Mesenchymal stem cell (in vitro differentiated cells and primary cell): ENCODE data around the gene YIPF5.

ENCODE experiments used
- DNase-seq: peaks from one replicate; pipeline ENCODE4 v3.0.0-alpha.2; 2013
- H2AFZ ChIP-seq: one replicate; pipeline ENCODE4 v1.6.1; 2013; ENCODE audit warnings: low read depth, mild to moderate bottlenecking, control low read depth, inconsistent platforms, low read length, moderate library complexity
- H2AK5ac ChIP-seq: 2 replicates; pipeline ENCODE4 v1.6.1; 2013; ENCODE audit warnings: low read length, moderate library complexity, mild to moderate bottlenecking, inconsistent platforms; ENCODE audit not compliant: severe bottlenecking
- H2BK120ac ChIP-seq: one replicate; pipeline ENCODE4 v1.6.1; 2013; ENCODE audit warnings: low read depth, mild to moderate bottlenecking, inconsistent platforms, low read length, moderate library complexity
- H2BK12ac ChIP-seq, 2 experiments: one replicate each; pipeline ENCODE4 v1.6.1; 2013; ENCODE audit warnings: inconsistent platforms in 2 of 2, low read length in 2 of 2, mild to moderate bottlenecking in 2 of 2, moderate library complexity in 2 of 2, control low read depth in 1 of 2
- H2BK15ac ChIP-seq: one replicate; pipeline ENCODE4 v1.6.1; 2013; ENCODE audit warnings: mild to moderate bottlenecking, low read depth, inconsistent platforms; ENCODE audit not compliant: poor library complexity, severe bottlenecking
- H2BK5ac ChIP-seq: 2 replicates; pipeline ENCODE4 v1.6.1; 2013; ENCODE audit warnings: low read depth, mild to moderate bottlenecking, low read length, control low read depth, inconsistent platforms; ENCODE audit not compliant: poor library complexity, severe bottlenecking
- H3K14ac ChIP-seq, 2 experiments: one replicate each; pipeline ENCODE4 v1.6.1; 2013; ENCODE audit warnings: inconsistent platforms in 2 of 2, low read length in 2 of 2, control low read depth in 1 of 2, mild to moderate bottlenecking in 1 of 2, moderate library complexity in 1 of 2
- H3K18ac ChIP-seq, 2 experiments: one replicate each; pipeline ENCODE4 v1.6.1; 2013; ENCODE audit warnings: inconsistent platforms in 2 of 2, low read length in 2 of 2, control low read depth in 1 of 2, low read depth in 1 of 2, mild to moderate bottlenecking in 1 of 2
- H3K23ac ChIP-seq, 2 experiments: one replicate each; pipeline ENCODE4 v1.6.1; 2013; ENCODE audit warnings: inconsistent platforms in 2 of 2, low read length in 2 of 2, mild to moderate bottlenecking in 2 of 2, moderate library complexity in 2 of 2, control low read depth in 1 of 2
- H3K27ac ChIP-seq: 2 replicates; pipeline ENCODE4 v1.5.1; 2013; ENCODE audit warnings: mild to moderate bottlenecking, moderate library complexity, low read length, control low read depth, inconsistent platforms; ENCODE audit not compliant: poor library complexity, severe bottlenecking
- H3K27me3 ChIP-seq, 2 experiments: 2 replicates each; pipeline versions ENCODE4 v1.6.1 to v1.7.0; 2013; ENCODE audit warnings: low read length in 2 of 2, mild to moderate bottlenecking in 2 of 2, moderate library complexity in 2 of 2, control low read depth in 1 of 2, inconsistent platforms in 1 of 2; ENCODE audit not compliant: control insufficient read depth in 1 of 2, insufficient read depth in 1 of 2
- H3K36me3 ChIP-seq, 2 experiments: 2 replicates each; pipeline versions ENCODE4 v1.6.1 to v1.7.0; 2013; ENCODE audit warnings: low read length in 2 of 2, control low read depth in 1 of 2, inconsistent platforms in 1 of 2, low read depth in 1 of 2, mild to moderate bottlenecking in 1 of 2; ENCODE audit not compliant: insufficient read depth in 2 of 2, control insufficient read depth in 1 of 2
- H3K4ac ChIP-seq, 2 experiments: one replicate each; pipeline ENCODE4 v1.6.1; 2013; ENCODE audit warnings: inconsistent platforms in 2 of 2, low read length in 2 of 2, mild to moderate bottlenecking in 2 of 2, moderate library complexity in 2 of 2, control low read depth in 1 of 2, low read depth in 1 of 2
- H3K4me1 ChIP-seq: 2 replicates; pipeline ENCODE4 v1.6.1; 2013; ENCODE audit warnings: low read depth, low read length, control low read depth; ENCODE audit not compliant: control insufficient read depth, insufficient read depth
- H3K4me2 ChIP-seq: 2 replicates; pipeline ENCODE4 v1.6.1; 2013; ENCODE audit warnings: low read length, mild to moderate bottlenecking, inconsistent platforms; ENCODE audit not compliant: poor library complexity, severe bottlenecking
- H3K4me3 ChIP-seq, 2 experiments: 2 replicates each; pipeline versions ENCODE4 v1.5.1 to v1.7.0; 2013; ENCODE audit warnings: low read length in 2 of 2, mild to moderate bottlenecking in 2 of 2, control low read depth in 1 of 2, low read depth in 1 of 2; ENCODE audit not compliant: insufficient read depth in 1 of 2
- H3K79me1 ChIP-seq: replicated peaks from 2 replicates; pipeline ENCODE4 v1.6.1; 2013; ENCODE audit warnings: mild to moderate bottlenecking, control low read depth, low read length, inconsistent platforms; ENCODE audit not compliant: poor library complexity, severe bottlenecking
- H3K9ac ChIP-seq: 2 replicates; pipeline ENCODE4 v1.7.0; 2013; ENCODE audit warnings: mild to moderate bottlenecking, low read length, moderate library complexity
- H3K9me3 ChIP-seq: 2 replicates; pipeline ENCODE4 v1.7.0; 2013; ENCODE audit warnings: mild to moderate bottlenecking, low read length; ENCODE audit not compliant: control insufficient read depth
- H4K8ac ChIP-seq: one replicate; pipeline ENCODE4 v1.6.1; 2013; ENCODE audit warnings: inconsistent platforms, mild to moderate bottlenecking, low read length, moderate library complexity
- H4K91ac ChIP-seq: one replicate; pipeline ENCODE4 v1.6.1; 2013; ENCODE audit warnings: mild to moderate bottlenecking, low read length, inconsistent platforms
- WGBS: methylation state at CpG from one replicate; pipeline ENCODE4 v1.1.7; 2013; ENCODE audit warnings: mixed read lengths; 5-methylcytosine and 5-hydroxymethylcytosine counted together

The YIPF5 gene

DNA sequence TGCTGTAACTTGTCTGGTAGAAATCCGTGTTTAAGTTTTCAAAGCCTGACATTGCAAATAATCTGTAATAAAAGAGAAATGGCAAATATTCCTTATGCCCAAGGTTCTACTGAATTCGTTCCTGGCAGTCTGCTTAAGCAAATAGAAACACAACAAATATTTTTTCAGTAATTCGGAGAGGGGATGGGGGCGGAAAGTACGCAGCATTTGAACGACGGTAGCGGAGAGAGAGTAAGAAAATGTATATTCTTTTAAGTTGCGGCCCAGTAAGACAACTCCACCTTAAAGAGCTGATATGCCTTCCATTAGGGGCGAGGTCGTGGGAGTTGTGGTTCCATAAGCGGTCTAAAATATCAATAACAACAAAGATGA lies 569 bp downstream of the YIPF5 start:
- Histone ChIP-seq H2BK15ac (no peak overlapping the region), H3K27ac (peak overlapping the region; percentile 84), H3K79me1 (peaks cover 2% of the 10 kb centered on the region), H2BK12ac (no peak overlapping the region), H3K4ac (peak overlapping the region; percentile 92 to 95), H3K4me2 (peak overlapping the region; percentile 44), H3K9me3 (no peaks in the 10 kb centered on the region), H2AK5ac (no peak overlapping the region), H4K91ac (peak overlapping the region; percentile 98), H2AFZ (no peak overlapping the region), H3K9ac (peak overlapping the region; percentile 98), H2BK5ac (no peak overlapping the region), H3K27me3 (no peaks in the 10 kb centered on the region), H3K14ac (peak overlapping the region in 1 of 2 experiments; percentile 90), H3K4me3 (peak overlapping the region; percentile 96 to 97), H2BK120ac (peak overlapping the region; percentile 86), H4K8ac (peak overlapping the region; percentile 99), H3K36me3 (peaks cover 3 to 42% of the 10 kb centered on the region in 2 experiments), H3K18ac (peak overlapping the region; percentile 97 to 99), H3K4me1 (no peaks in the 10 kb centered on the region), H3K23ac (no peak overlapping the region)
- DNase-seq: no peak
- WGBS: 3% methylated on average over 10 of the region's 12 CpGs

DNA sequence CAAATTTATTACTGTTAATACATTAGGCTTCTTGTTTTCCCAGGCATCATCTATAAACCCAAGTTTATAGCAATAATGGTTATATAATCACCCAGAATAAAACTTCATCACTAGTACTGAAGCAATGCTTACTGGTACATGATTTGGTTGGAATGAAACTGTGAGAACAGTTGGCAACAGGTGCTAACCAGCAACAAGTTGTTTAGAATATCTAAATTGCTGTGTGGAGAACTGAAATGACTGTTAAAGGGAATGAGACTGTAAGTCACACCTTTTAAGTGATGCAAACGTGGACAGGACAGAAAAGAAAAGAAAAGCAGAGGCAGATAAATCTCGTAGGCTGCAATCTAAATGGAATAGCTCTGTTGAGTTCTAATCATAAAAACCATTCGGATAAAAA lies 2.5 kb downstream of the YIPF5 start:
- no peak overlapping the region for H2BK5ac ChIP-seq
- no peak overlapping the region for H4K91ac ChIP-seq
- no peak overlapping the region for H3K4me2 ChIP-seq
- no peak overlapping the region for H3K23ac ChIP-seq
- no peak overlapping the region for H3K18ac ChIP-seq
- no peaks in the 10 kb centered on the region for H3K4me1 ChIP-seq
- peaks cover 7 to 60% of the 10 kb centered on the region in 2 experiments for H3K36me3 ChIP-seq
- H3K9ac ChIP-seq: peak overlapping the region; percentile 98
- WGBS: 91% methylated on average over 3 of the region's 3 CpGs
- no peak overlapping the region for H2BK15ac ChIP-seq
- no peak overlapping the region for H2AK5ac ChIP-seq
- H3K27ac ChIP-seq: no peak overlapping the region
- no peak overlapping the region for H2BK12ac ChIP-seq
- no peak for DNase-seq
- H3K9me3 ChIP-seq: no peaks in the 10 kb centered on the region
- H3K14ac ChIP-seq: no peak overlapping the region
- peak overlapping the region in 1 of 2 experiments; percentile 97 for H3K4me3 ChIP-seq
- peaks cover 9% of the 10 kb centered on the region for H3K79me1 ChIP-seq
- no peak overlapping the region for H4K8ac ChIP-seq
- no peak overlapping the region for H3K4ac ChIP-seq
- H2BK120ac ChIP-seq: no peak overlapping the region
- no peak overlapping the region for H2AFZ ChIP-seq
- H3K27me3 ChIP-seq: no peaks in the 10 kb centered on the region

DNA sequence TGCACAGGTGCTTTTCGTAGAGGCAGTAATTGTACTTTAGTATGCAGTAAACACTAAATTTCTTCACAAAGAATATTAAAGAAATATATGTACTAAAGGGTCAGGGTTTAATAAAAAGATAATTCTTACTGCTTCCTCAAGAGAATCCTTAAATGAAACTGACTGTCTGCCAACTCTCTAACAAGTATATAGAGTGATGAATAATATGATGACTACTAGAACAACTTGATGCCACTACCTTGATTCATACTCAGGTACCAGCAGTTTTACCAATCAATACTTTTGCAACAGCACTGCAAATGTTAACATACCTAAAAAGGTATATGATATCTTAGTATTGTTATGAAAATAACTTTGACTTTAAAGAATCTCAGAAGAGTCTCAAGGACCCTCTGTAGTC lies 3.8 kb downstream of the YIPF5 start:
- no peak overlapping the region for H3K9ac ChIP-seq
- no peak overlapping the region for H3K23ac ChIP-seq
- H3K18ac ChIP-seq: no peak overlapping the region
- H3K36me3 ChIP-seq: peaks cover 7 to 73% of the 10 kb centered on the region in 2 experiments
- no peak overlapping the region for H2BK5ac ChIP-seq
- H3K4ac ChIP-seq: no peak overlapping the region
- no peak overlapping the region for H2AK5ac ChIP-seq
- H3K27me3 ChIP-seq: no peaks in the 10 kb centered on the region
- no peak overlapping the region for H3K4me3 ChIP-seq
- H3K14ac ChIP-seq: no peak overlapping the region
- no peaks in the 10 kb centered on the region for H3K4me1 ChIP-seq
- H4K91ac ChIP-seq: no peak overlapping the region
- H3K9me3 ChIP-seq: no peaks in the 10 kb centered on the region
- H3K79me1 ChIP-seq: peaks cover 9% of the 10 kb centered on the region
- no CpG with 5 or more reads among the region's 1 CpG for WGBS
- no peak overlapping the region for H3K27ac ChIP-seq
- H3K4me2 ChIP-seq: no peak overlapping the region
- no peak overlapping the region for H2BK15ac ChIP-seq
- DNase-seq: no peak
- H4K8ac ChIP-seq: no peak overlapping the region
- H2BK120ac ChIP-seq: no peak overlapping the region
- H2BK12ac ChIP-seq: no peak overlapping the region
- no peak overlapping the region for H2AFZ ChIP-seq

DNA sequence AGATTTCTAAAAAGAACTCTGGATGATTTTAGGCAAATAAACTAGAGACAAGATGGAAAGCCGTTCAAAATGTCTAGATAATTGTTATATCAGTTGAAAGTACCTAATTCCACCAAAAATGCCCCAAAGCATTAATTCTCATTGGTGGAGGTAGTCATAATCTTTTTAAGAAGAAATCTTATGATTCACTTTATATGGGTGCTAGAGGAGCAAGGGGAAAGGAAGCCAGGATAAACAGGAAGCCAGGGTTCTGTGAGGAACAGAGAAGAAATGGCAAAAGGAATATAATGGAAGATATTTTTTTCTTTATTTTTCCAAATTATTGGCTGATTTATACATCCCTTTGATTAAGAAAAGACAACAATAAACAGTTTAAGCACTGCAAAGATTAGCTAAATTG lies 7.8 kb downstream of the YIPF5 start:
- no peaks in the 10 kb centered on the region for H3K4me1 ChIP-seq
- no peak overlapping the region for H3K14ac ChIP-seq
- H3K9ac ChIP-seq: no peak overlapping the region
- peaks cover 12% of the 10 kb centered on the region for H3K79me1 ChIP-seq
- no peak for DNase-seq
- H2BK5ac ChIP-seq: no peak overlapping the region
- no peak overlapping the region for H3K4me2 ChIP-seq
- no peak overlapping the region for H2BK15ac ChIP-seq
- H3K36me3 ChIP-seq: peaks cover 16 to 98% of the 10 kb centered on the region in 2 experiments
- H3K4me3 ChIP-seq: no peak overlapping the region
- no peak overlapping the region for H3K18ac ChIP-seq
- H2AFZ ChIP-seq: no peak overlapping the region
- no peak overlapping the region for H3K27ac ChIP-seq
- WGBS: no CpG with 5 or more reads among the region's 1 CpG
- no peak overlapping the region for H3K23ac ChIP-seq
- H3K27me3 ChIP-seq: no peaks in the 10 kb centered on the region
- no peak overlapping the region for H2BK120ac ChIP-seq
- H4K91ac ChIP-seq: no peak overlapping the region
- H4K8ac ChIP-seq: no peak overlapping the region
- H2AK5ac ChIP-seq: no peak overlapping the region
- H3K9me3 ChIP-seq: no peaks in the 10 kb centered on the region
- H3K4ac ChIP-seq: no peak overlapping the region
- no peak overlapping the region for H2BK12ac ChIP-seq
